ENCODE measurements around the gene RRAS2. TPM values are rescaled to one million over a fixed set of nuclear protein-coding genes. Genes with fewer than 3 reads are reported as not detected.
"Not testable (repeated sequence)": the region's sequence is repeated elsewhere in the genome, so short reads cannot be mapped to it uniquely, and the experiment has no call there.

Gene RRAS2
- total RNA-seq, result 58.3 TPM

DNA sequence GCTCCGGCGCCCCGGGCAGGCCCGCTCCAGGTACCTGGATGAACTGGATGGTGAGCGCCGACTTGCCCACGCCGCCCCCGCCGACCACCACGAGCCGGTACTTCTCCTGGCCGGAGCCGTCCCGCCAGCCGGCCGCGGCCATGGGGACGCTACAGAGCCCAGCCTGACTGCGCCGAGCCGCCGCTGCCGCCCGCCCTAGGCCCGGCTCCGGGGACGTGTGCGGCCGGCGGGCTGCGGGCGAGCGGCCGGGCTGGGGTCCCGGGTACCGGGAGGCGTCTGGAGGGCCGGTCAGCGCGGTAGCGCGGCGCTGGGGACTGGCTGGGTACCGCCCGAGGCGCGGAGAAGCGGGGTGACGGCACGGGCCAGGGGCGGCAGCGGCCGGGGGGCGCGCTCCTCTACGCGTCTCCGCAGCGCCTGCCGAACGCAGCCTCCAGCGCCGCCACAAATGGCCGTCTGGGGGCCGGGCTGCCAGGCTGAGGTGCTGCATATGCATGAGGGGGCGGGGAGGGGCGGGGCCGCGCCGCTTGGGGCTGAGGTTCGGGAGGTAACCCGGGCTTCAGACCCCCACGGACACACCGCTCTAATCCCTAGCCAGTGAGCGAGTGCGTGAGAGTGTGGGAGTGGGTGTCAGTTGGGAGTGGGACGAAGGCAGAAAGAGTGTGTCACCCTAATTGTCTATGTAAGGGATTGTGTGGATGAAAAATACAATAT is at the start of gene RRAS2:
Gene RRAS2 (minus strand): TSS at position 455 of the 711 bp plus-strand sequence. CDS start 313 bp downstream, at position 142.
- peak; percentile 58 to 70 for DNase-seq (ENCODE audit: low spot score in 2 of 2)
- FAIRE-seq, result no peak

DNA sequence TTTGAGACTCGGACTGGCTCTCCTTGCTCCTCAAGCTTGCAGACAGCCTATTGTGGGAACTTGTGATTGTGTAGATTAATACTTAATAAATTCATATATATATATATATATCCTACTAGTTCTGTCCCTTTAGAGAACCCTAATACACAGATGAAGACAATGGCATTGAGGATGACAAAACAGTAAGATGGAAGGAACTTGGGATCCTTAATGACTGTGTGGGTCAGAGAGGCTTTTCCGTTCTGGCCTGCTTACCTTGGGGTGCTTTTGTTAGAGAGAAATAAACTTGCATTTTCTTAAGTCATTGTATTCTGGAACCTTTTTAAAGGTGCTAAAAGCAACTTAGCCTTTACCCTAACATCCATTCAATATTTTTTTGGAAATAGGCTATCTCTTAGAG is 49.6 kb upstream of the RRAS2 start:
- no peak for FAIRE-seq
- no peak for DNase-seq (ENCODE audit: low spot score in 2 of 2)

DNA sequence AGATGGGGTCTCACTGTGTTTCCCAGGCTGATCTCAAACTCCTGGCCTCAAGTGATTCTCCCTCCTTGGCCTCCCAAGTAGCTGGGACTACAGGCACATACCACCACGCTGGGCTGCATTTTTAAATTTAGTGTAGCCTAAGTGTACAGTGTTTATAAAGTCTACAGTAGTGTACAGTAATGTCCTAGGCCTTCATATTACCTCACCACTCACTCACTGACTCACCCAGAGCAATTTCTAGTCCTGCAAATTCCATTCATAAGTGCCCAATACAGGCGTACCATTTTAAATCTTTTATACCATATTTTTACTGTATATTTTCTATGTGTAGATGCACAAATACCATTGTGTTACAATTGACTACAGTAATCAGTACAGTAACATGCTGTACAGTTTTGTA is 47.1 kb upstream of the RRAS2 start:
- DNase-seq (ENCODE audit: low spot score in 2 of 2); FAIRE-seq: not testable (repeated sequence)

DNA sequence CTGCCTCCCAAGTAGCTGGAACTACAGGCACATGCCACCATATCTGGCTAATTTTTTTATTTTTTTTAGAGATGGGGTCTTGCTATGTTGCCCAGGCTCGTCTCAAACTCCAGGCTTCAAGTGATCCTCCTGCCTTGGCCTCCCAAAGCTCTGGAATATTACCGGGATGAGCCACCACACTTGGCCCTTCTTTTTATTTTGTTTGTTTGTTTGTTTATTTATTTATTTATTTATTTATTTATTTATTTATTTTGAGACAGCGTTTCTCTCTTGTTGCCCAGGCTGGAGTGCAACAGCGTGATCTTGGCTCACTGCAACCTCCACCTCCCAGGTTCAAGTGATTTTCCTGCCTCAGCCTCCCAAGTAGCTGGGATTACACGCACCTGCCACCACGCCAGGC is 44.5 kb upstream of the RRAS2 start:
- not testable (repeated sequence) for FAIRE-seq

DNA sequence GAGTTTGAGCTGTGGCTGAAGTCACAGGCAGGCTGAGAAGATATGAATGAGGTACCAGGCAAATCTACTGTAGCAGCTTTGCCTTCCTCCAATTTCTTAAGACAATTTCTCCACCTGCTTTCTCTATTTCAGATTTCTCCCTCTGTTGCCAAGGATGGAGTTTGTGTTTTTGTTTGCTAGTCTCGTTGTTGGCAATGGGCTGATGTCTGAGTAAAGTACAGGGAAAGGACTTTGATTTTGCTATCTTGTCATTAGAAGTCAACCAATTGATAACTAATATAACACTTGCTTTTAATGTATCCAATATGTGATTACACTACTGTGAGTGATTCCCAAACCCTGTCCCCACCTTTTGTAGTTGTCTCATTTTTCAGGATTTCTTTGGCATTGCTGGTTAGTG is 40.1 kb upstream of the RRAS2 start:
- FAIRE-seq (no peak), DNase-seq (ENCODE audit: low spot score in 2 of 2) (no peak)

More for the DNA sequence above, 44.5 kb upstream of the RRAS2 start:
- not testable (repeated sequence) for DNase-seq (ENCODE audit: low spot score in 2 of 2)

DNA sequence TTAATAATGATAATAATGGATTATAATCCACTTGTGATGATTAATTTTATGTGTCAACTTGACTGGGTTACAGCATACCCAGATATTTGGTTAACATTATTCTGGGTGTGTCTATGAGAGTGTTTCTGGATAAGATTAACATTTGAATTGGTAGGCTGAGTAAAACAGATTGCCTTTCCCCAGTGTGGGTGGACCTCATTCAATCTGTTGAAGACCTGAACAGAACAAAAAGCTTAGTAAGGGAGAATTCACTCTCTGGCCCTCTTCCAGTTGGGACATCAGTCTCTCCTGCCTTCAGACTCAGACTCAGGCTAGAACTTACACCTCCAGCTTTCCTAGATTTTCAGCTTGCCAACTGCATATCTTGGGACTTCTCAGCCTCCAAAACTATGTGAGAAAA is 37.3 kb upstream of the RRAS2 start:
- FAIRE-seq (no peak), DNase-seq (ENCODE audit: low spot score in 2 of 2) (no peak)

DNA sequence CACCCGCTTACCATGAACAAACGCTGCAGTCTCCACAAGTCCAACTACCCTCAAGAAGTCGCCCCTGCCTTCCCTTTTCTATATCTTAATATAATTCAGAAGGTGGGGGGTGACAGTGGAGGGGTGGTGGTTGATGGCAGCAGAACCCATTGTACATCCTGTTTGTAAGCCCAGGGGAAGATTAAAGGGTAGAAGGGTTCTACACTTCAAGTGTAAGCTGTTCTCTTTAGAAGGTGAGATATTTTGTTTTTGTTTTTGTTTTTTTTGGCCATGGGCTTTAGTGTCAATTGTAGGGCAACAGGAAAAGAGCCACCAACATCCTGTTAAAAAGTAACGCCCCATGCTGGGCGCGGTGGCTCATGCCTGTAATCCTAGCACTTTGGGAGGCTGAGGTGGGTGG is 34.9 kb upstream of the RRAS2 start:
- DNase-seq (ENCODE audit: low spot score in 2 of 2) (no peak), FAIRE-seq (no peak)

DNA sequence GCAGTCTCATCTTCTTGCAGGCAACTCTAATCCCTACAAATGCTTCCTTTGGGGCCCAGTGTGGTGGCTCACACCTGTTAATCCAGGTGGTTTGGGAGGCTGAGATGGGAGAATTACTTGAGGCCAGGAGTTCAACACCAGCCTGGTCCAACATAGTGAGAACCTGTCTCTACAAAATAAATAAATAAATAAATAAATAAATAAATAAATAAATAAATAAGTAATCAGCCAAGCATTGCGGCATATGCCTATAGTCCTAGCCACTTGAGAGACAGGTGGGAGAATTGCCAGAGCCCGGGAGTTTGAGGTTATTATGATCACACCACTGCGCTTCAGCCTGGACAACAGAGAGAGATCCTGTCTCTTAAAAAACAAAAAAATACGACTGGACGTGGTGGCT is 34.1 kb upstream of the RRAS2 start:
- no peak for DNase-seq (ENCODE audit: low spot score in 2 of 2)
- no peak for FAIRE-seq

DNA sequence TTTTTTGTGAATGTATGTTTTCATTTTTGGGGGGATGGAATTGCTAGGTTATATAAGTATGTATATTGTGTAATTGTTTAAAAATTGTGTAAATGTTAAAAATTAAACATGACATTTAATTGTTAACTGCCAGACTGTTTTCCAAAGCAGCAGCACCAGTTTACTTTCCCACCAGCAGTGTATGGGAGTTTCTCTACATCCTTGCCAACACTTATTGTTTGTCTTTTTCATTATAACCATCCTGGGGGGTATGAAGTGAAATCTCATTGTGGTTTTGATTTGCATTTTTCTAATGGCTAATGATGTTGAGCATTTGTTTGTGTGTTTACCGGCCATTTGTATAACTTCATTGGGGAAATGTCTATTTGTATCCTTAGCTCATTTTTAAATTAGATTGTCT is 31.7 kb upstream of the RRAS2 start:
- no peak for FAIRE-seq
- no peak for DNase-seq (ENCODE audit: low spot score in 2 of 2)

DNA sequence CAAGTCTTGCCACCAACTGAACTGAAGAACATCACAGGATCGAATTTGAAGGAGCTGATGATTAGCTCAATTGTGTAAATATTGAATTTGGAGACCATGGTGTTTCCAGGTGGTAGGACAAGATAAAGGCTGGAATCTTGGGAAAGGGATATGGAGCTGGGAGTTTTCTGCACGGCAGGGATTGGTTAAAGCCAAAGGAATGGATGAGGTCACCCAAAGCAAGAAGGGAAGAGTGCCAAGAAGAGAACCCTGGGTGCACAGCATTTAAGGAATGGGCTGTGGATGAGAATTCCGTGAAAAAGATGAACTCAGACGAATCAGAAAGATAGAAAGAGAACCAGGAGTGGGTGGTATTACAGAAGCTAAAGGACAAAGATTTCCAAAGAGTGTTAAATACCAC is 29.4 kb upstream of the RRAS2 start:
- no peak for FAIRE-seq
- no peak for DNase-seq (ENCODE audit: low spot score in 2 of 2)

DNA sequence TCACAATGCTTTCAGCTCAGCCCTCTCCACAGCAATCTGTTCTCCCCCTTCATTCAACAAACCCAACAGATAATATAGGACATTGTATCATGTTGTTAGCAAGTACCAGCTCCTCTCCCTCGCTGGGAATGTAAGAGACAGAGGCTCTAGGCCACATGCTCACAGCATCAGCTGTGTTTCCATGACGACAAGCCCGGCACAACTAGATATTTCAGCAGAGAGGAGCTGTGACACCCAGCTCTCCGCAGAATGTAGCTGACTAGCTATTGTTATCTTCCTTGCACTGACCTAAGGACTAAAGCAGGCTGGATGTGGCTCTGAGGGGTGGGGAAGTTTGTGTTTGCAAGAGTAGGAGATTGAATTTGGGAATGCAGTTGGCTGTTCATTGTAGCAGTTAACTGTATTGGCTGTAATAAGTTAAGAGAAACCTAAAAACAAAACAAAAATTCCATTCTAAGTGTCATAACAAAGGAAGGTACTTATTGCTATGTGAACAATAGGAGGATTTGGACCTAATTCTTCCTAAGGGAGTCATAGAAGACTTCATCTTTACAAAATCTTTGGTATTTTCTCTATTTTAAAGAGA is 28.0 kb upstream of the RRAS2 start:
- FAIRE-seq (peak; percentile 19), DNase-seq (ENCODE audit: low spot score in 2 of 2) (peak; percentile 54)

DNA sequence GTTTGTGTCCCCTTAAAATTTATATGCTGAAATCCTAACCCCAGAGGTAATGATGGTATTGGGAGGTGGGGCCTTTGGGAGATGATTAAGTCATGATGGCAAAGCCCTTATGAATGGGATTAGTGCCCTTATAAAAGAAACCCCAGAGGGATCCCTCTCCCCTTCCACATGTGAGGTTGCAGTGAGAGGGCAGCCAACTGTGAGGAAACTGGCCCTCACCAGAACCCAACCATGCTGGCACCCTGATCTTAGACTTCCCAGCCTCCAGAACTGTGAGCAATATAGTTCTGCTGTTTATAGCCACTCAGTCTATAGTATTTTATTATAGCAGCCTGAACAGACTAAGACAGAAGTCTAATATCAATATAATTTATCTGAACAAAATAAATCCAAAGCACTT is 27.1 kb upstream of the RRAS2 start:
- DNase-seq (ENCODE audit: low spot score in 2 of 2) (no peak), FAIRE-seq (no peak)

DNA sequence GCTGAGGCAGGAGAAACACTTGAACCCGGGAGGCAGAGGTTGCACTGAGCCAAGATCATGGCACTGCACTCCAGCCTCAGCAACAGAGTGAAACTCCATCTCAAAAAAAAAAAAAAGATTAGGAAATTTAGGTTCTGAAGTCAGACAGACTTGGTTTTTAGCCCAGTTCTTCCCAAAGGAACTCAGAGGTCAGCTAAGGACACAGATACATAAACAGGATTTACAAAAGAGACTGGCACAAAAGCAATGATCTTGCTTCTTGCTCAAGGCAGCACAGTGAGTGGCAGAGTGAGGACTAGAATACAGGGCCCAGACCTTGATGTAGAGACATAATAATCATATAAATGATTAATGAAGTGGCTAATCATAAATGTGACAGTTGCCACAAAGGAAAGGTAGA is 25.4 kb upstream of the RRAS2 start:
- DNase-seq (ENCODE audit: low spot score in 2 of 2), result no peak
- no peak for FAIRE-seq

DNA sequence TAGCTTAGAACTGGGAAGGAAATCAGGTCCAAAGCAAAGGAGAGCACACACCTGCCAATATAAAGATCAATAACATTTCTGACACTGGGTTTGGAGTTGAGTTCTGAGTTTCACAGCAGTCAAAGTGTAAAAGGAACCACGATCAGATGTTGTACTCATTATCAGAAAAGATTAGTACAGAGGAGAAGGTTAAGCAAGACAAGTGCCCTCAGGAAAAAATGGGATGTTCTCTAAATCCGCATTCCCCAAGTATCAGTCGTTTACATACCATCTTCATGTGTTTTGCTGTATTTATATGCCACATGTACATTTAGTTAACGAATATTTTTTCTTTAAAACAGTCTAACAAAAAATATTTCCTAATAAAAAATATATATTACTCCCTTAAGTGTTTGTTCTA is 23.0 kb upstream of the RRAS2 start:
- DNase-seq (ENCODE audit: low spot score in 2 of 2) (no peak), FAIRE-seq (no peak)

DNA sequence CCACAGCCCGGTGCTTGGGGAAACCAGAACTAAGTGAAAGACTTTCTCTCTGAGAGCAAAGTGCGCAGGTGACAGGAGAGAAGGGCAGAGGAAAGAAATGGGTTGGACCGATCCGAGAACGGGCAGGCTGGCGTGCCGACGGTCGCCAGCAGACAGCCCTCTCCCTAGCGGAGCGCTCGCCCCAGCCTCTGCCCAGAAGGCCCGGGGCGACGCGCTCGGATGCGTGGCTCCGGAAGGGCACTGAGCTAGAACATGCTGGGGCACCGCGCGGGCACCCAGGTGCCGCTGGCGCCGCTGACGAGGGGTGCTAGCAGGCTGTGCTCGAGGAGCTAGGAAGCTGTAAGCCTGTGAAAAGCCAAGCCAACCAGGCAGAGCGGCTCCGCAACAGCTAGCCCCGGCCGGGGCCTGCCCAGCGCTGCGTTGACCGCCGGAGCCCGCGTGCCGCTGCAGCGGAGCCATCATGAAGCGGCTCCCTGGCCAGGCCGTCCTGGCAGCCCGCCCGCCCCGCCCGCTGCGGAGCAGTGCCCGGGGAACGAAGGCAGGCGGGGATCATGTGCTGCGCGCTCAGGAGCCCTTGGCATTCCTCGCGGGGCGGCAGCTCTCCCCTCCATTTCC is 22.1 kb upstream of the RRAS2 start:
- FAIRE-seq (no peak), DNase-seq (ENCODE audit: low spot score in 2 of 2) (peak; percentile 74)

DNA sequence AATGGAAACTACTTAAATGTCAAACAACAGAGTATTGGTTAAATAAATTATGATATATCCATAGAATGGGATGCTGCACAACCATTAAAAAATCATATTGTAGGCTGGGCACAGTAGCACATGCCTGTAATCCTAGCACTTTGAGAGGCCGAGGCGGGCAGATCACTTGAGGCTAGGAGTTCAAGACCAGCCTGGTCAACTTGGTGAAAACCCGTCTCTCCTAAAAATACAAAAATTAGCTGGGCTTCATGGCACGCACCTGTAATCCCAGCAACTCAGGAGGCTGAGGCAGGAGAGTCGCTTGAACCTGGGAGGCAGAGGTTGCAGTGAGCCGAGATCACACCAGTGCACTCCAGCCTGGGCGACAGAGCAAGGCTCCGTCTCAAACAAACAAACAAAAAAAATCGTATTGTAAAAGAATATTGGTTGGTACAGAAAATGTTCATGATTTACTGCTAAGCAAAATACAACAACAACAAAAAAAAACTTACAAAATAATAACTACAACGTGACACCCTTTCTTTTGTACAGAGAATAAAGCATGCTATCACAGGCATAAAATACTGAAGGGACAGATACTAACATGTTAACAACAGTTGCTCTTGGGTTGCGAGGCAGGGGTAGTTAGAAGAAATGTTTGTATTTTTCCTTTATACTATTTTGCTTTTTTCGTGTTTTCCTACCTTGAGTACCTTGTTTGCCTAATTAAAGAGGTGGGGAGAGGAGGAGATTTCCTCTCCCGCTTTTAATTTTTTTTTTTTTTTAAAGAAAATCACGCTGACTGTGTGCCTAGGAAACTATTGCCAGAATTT is 21.3 kb upstream of the RRAS2 start:
- no peak for DNase-seq (ENCODE audit: low spot score in 2 of 2)
- no peak for FAIRE-seq

DNA sequence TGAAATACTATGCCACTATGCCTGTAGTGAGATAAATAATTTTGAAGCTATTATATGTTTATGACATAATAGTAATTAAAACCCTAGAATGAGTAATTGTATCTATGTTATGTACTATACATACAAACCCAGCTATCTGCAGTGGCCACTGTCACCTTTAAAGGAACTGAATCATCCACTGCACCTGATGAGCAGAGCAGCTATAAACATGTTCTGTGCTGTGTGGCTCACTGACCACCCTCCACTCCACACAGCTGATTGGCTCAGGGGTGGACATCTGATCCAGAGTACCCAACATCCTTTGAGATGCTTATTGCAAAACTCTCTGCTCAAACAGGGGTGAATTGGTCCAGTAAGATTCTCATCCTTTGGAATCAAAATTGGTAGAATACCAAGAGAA is 19.2 kb upstream of the RRAS2 start:
- no peak for DNase-seq (ENCODE audit: low spot score in 2 of 2)
- no peak for FAIRE-seq

DNA sequence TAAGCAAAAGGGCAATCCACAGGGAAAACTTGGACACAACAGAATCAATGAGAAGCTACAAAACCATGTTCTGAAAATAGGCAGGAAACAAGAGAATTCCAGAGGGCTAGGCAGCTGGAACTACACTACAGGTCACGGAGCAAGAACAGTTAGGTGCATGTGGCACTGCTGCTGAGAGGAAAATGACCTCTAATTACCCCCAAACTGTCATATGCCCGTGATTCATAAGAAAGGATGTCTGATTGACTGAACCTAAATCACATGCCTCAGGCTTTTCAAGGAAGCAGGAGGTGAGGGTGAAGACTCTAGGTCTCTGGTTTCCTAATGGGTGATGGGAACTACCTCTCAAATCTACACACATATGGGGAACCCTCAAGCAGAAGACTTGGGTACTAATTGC is 17.9 kb upstream of the RRAS2 start:
- no peak for FAIRE-seq

DNA sequence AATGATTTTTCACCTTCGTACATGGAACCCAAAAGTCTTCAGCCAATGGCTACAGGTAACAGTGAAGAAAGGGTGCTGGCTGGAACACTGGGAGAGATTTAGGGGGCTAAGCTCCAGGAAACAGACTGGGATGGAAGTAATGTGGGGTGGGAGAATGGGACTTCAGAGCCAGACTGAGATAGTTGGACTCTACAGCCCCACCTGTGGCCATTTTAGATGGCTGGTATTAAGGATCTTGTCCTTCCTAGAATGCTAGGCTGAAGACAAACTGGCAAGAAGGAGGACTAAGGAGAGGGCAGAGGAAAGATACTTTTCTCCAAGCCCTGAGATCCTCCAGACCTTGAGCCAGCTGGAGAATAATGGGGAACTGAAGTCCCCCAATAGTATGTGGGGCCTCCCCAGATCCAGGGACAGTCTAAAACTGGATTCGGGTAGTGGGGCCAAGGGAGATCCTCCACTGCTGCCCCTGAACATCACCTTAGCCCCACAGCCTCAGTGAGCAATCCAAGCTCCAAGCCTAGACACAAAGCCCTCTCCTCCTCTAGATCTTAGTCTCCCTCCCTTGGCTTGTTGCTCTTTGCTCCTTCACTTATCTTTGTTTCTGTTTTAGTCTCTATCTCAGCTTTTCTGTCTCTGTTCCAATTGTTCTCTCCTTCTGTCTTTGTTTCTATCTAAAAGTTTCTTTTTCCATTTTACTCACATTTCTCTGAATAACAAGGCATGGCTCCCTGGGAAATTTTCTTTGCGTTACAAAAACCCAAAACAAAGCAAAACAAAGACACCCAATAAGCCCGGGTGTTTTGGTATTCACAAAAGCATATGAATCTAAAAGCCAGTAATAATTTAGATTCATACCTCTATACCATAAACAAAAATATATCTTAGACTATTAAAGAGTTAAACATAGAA is 16.2 kb upstream of the RRAS2 start:
- FAIRE-seq (no peak), DNase-seq (ENCODE audit: low spot score in 2 of 2) (no peak)

More for the DNA sequence above, 17.9 kb upstream of the RRAS2 start:
- no peak for DNase-seq (ENCODE audit: low spot score in 2 of 2)
